H1 (cell line): Measurements from ENCODE around the gene SECISBP2L. TPM values are rescaled to one million over a fixed set of nuclear protein-coding genes. Genes with fewer than 3 reads are reported as not detected.
A peak's percentile ranks its signal among the peaks of the same experiment; 100 is the strongest.

ENCODE experiments used
- CTCF ChIA-PET: fragments of 300-600 bp; sonication (Branson Sonifier 250); formaldehyde crosslinking; loops from one replicate; lab custom pipeline; 2021; ENCODE audit not compliant: partially characterized antibody; lab: Charles Lee
- POLR2A ChIA-PET: fragments of 300-600 bp; sonication (Branson Sonifier 250); formaldehyde crosslinking; loops from one replicate; lab custom pipeline; 2021; ENCODE audit warnings: inconsistent platforms; ENCODE audit not compliant: partially characterized antibody; lab: Charles Lee
- DNase-seq, 2 experiments: peaks; one replicate each; pipeline versions ENCODE4 v3.0.0 to v3.0.0-alpha.2; 2010 to 2022; ENCODE audit warnings: low spot score in 2 of 2, low read depth in 1 of 2, mixed read lengths in 1 of 2
- FAIRE-seq: peaks from 2 replicates; lab custom pipeline; 2011; peaks lifted over from hg19 to GRCh38; lab: Jason Lieb, UNC
- H2AFZ ChIP-seq: 2 replicates; pipeline ENCODE4 v1.8.1; 2012; ENCODE audit warnings: low read length, inconsistent platforms
- H2AK5ac ChIP-seq: 2 replicates; pipeline ENCODE4 v1.6.1; 2013; ENCODE audit warnings: low read depth, low read length
- H2BK120ac ChIP-seq: replicated peaks from 2 replicates; pipeline ENCODE3; 2013; ENCODE audit warnings: low read depth, low read length, inconsistent platforms
- H2BK12ac ChIP-seq: 2 replicates; pipeline ENCODE4 v1.6.1; 2013; ENCODE audit warnings: low read depth, low read length
- H2BK15ac ChIP-seq: 2 replicates; pipeline ENCODE4 v1.6.1; 2013; ENCODE audit warnings: low read length
- H2BK20ac ChIP-seq: 2 replicates; pipeline ENCODE4 v1.6.1; 2013; ENCODE audit warnings: low read length
- H2BK5ac ChIP-seq: 2 replicates; pipeline ENCODE4 v1.6.1; 2013; ENCODE audit warnings: low read depth, low read length
- H3K14ac ChIP-seq: 2 replicates; pipeline ENCODE4 v1.6.1; 2013; ENCODE audit warnings: inconsistent platforms; ENCODE audit not compliant: insufficient read length
- H3K18ac ChIP-seq: 2 replicates; pipeline ENCODE4 v1.6.1; 2013; ENCODE audit warnings: low read length; ENCODE audit errors: extremely low read depth
- H3K23ac ChIP-seq: 2 replicates; pipeline ENCODE4 v1.6.1; 2013; ENCODE audit warnings: inconsistent platforms; ENCODE audit not compliant: insufficient read length
- H3K23me2 ChIP-seq: 2 replicates; pipeline ENCODE4 v1.6.1; 2013; ENCODE audit warnings: low read depth, low read length
- H3K27ac ChIP-seq: 2 replicates; pipeline ENCODE4 v1.6.1; 2011; ENCODE audit warnings: low read depth, low read length, inconsistent platforms
- H3K27me3 ChIP-seq, 4 experiments: replicated peaks in 1 of 4; 1 replicate in 1 of 4; 2 replicates in 3 of 4; pipeline versions ENCODE4 v1.6.1 to v1.8.1; 2011 to 2013; ENCODE audit warnings: low read length in 3 of 4, mild to moderate bottlenecking in 3 of 4, inconsistent platforms in 2 of 4, mixed read lengths in 2 of 4, moderate library complexity in 1 of 4; ENCODE audit not compliant: control insufficient read depth in 3 of 4, insufficient read depth in 3 of 4; ENCODE audit errors: extremely low read depth in 1 of 4
- H3K36me3 ChIP-seq, 4 experiments: 2 replicates each; pipeline versions ENCODE4 v1.6.1 to v1.8.1; 2011 to 2013; ENCODE audit warnings: mild to moderate bottlenecking in 4 of 4, low read length in 3 of 4, moderate library complexity in 2 of 4, control low read depth in 1 of 4, inconsistent platforms in 1 of 4; ENCODE audit not compliant: insufficient read depth in 4 of 4, control insufficient read depth in 2 of 4
- H3K4ac ChIP-seq: replicated peaks from 2 replicates; pipeline ENCODE3; 2013; ENCODE audit warnings: low read length, low read depth, mixed read lengths, inconsistent platforms; ENCODE audit not compliant: insufficient read length
- H3K4me1 ChIP-seq, 4 experiments: replicated peaks in 1 of 4; 1 replicate in 1 of 4; 2 replicates in 3 of 4; pipeline versions ENCODE4 v1.6.1 to v1.8.1; 2011 to 2013; ENCODE audit warnings: low read length in 3 of 4, inconsistent platforms in 2 of 4, mixed read lengths in 1 of 4; ENCODE audit not compliant: insufficient read depth in 4 of 4, control insufficient read depth in 3 of 4
- H3K4me2 ChIP-seq, 2 experiments: 2 replicates each; pipeline versions ENCODE4 v1.6.1 to v1.8.1; 2011 to 2013; ENCODE audit warnings: low read depth in 2 of 2, low read length in 2 of 2, control low read depth in 1 of 2, inconsistent platforms in 1 of 2, mild to moderate bottlenecking in 1 of 2; ENCODE audit not compliant: insufficient read depth in 1 of 2
- H3K4me3 ChIP-seq, 4 experiments: fragments of 200-600, 300-600 bp in 1 of 4; sonication (generic), shearing (Covaris generic), sonication (Bioruptor Twin) in 1 of 4; 2 replicates each; pipeline versions ENCODE4 v1.5.1 to v1.8.1; 2011 to 2016; ENCODE audit warnings: low read length in 4 of 4, low read depth in 3 of 4, control low read depth in 2 of 4, inconsistent platforms in 2 of 4, mild to moderate bottlenecking in 2 of 4, mixed read lengths in 1 of 4, moderate library complexity in 1 of 4; ENCODE audit not compliant: insufficient read depth in 2 of 4; ENCODE audit errors: extremely low read depth in 1 of 4
- H3K56ac ChIP-seq: replicated peaks from 2 replicates; pipeline ENCODE3; 2013; ENCODE audit warnings: low read depth, mild to moderate bottlenecking, mixed read lengths, low read length, inconsistent platforms; ENCODE audit not compliant: insufficient read length
- H3K79me1 ChIP-seq: 2 replicates; pipeline ENCODE4 v1.6.1; 2013; ENCODE audit warnings: low read depth, low read length, control low read depth
- H3K79me2 ChIP-seq, 2 experiments: 2 replicates each; pipeline versions ENCODE4 v1.6.1 to v1.8.1; 2012 to 2013; ENCODE audit warnings: low read length in 2 of 2, mild to moderate bottlenecking in 2 of 2, inconsistent platforms in 1 of 2; ENCODE audit not compliant: insufficient read depth in 2 of 2, control insufficient read depth in 1 of 2
- H3K9ac ChIP-seq, 4 experiments: replicated peaks in 1 of 4; 1 replicate in 1 of 4; 2 replicates in 3 of 4; pipeline versions ENCODE4 v1.6.1 to v1.8.1; 2011 to 2013; ENCODE audit warnings: low read depth in 3 of 4, low read length in 3 of 4, control low read depth in 2 of 4, mild to moderate bottlenecking in 2 of 4, moderate library complexity in 2 of 4, inconsistent platforms in 1 of 4; ENCODE audit errors: extremely low read depth in 1 of 4
- H3K9me3 ChIP-seq, 2 experiments: 2 replicates each; pipeline versions ENCODE4 v1.6.1 to v1.8.1; 2012 to 2013; ENCODE audit warnings: mild to moderate bottlenecking in 2 of 2, moderate library complexity in 2 of 2, control low read depth in 1 of 2, inconsistent platforms in 1 of 2, low read depth in 1 of 2, low read length in 1 of 2, mixed read lengths in 1 of 2; ENCODE audit not compliant: insufficient read depth in 2 of 2
- H4K20me1 ChIP-seq, 2 experiments: replicated peaks in 1 of 2; 2 replicates each; pipeline versions ENCODE3 to v1.8.1; 2011 to 2013; ENCODE audit warnings: inconsistent platforms in 2 of 2, low read length in 2 of 2, mild to moderate bottlenecking in 1 of 2; ENCODE audit not compliant: insufficient read depth in 2 of 2, control insufficient read depth in 1 of 2
- H4K5ac ChIP-seq: 2 replicates; pipeline ENCODE4 v1.6.1; 2013; ENCODE audit warnings: low read length, low read depth, mixed read lengths, inconsistent platforms; ENCODE audit not compliant: insufficient read length
- H4K8ac ChIP-seq: 2 replicates; pipeline ENCODE4 v1.8.0; 2013; ENCODE audit warnings: mild to moderate bottlenecking, moderate library complexity, low read length, inconsistent platforms; ENCODE audit not compliant: insufficient read depth; ENCODE audit errors: extremely low read depth
- H4K91ac ChIP-seq: replicated peaks from 2 replicates; pipeline ENCODE3; 2013; ENCODE audit warnings: low read length, mixed read lengths, inconsistent platforms; ENCODE audit not compliant: insufficient read length
- ATF3 ChIP-seq: IDR thresholded peaks from 2 replicates; pipeline ENCODE4 v1.6.1; 2011; ENCODE audit warnings: low read depth, mild to moderate bottlenecking, low read length; ENCODE audit not compliant: insufficient read depth
- E2F6 ChIP-seq: IDR thresholded peaks from 2 replicates; pipeline ENCODE4 v1.6.1; 2012; ENCODE audit warnings: inconsistent platforms
- MAX ChIP-seq: IDR thresholded peaks from 2 replicates; pipeline ENCODE4 v1.6.1; 2012; ENCODE audit warnings: inconsistent platforms
- POLR2A ChIP-seq, 2 experiments: IDR thresholded peaks; 1 replicate in 1 of 2; 2 replicates in 1 of 2; pipeline ENCODE4 v1.6.1; 2011; ENCODE audit warnings: low read depth in 2 of 2, low read length in 2 of 2, mild to moderate bottlenecking in 2 of 2; ENCODE audit errors: control extremely low read depth in 1 of 2
- POU5F1 ChIP-seq: IDR thresholded peaks from 2 replicates; pipeline ENCODE4 v1.6.1; 2011; ENCODE audit warnings: low read depth, mild to moderate bottlenecking, low read length, moderate library complexity
- USF2 ChIP-seq: IDR thresholded peaks from 2 replicates; pipeline ENCODE4 v1.6.1; 2011; ENCODE audit warnings: low read length, improper control_type of control experiment
- WGBS, 2 experiments: shearing (Covaris generic) in 1 of 2; methylation state at CpG; one replicate each; pipeline versions ENCODE4 v1.1.6 to v1.1.7; 2013 to 2015; ENCODE audit warnings: low lambda C conversion rate in 2 of 2, mixed read lengths in 2 of 2, inconsistent platforms in 1 of 2, low coverage in 1 of 2, missing lambda C conversion rate in 1 of 2; ENCODE audit not compliant: insufficient replicate concordance in 2 of 2, insufficient coverage in 1 of 2, insufficient read length in 1 of 2; ENCODE audit errors: extremely low coverage in 1 of 2, missing lambda C conversion rate in 1 of 2; 5-methylcytosine and 5-hydroxymethylcytosine counted together
- polyA plus RNA-seq, 7 experiments: library from polyadenylated mRNA; depleted of rRNA in 3 of 7; stranded (reverse) in 5 of 7; unstranded in 2 of 7; fragments of >200 nt in 5 of 7; fragments of 200-250 nt in 2 of 7; gene quantifications; 1 replicate in 5 of 7; 2 replicates in 1 of 7; 4 replicates in 1 of 7; pipeline versions ENCODE4 v1.2.1 to v1.2.3, GENCODE V29; 2011 to 2013; ENCODE audit warnings: missing spikeins in 2 of 7, mixed read lengths in 2 of 7
- total RNA-seq: library from RNA; stranded (reverse); fragmentation: NEBNext Ultra II Directional; extraction: Animal tissue kit (Norgen Biotek cat#: 25700); gene quantifications from 2 replicates; pipeline ENCODE4 v1.2.1, GENCODE V29; 2021

The SECISBP2L gene
- total and polyA plus RNA-seq, 2 of the 8 experiments (the other 6 are each of a cell fraction or from before 2014, with no cell fraction given), result 7.6 to 22.8 TPM

GRCh38 chr15:49062900-49063299 lies 16.7 kb upstream of the SECISBP2L start:
- Histone ChIP-seq H3K4me2 (peak overlapping the region in 1 of 2 experiments; percentile 41; a peak in 1 of 4 replicates), H3K4ac (no peak overlapping the region), H4K20me1 (no peaks in the 10 kb centered on the region), H3K79me1 (no peaks in the 10 kb centered on the region), H3K9ac (no peak overlapping the region), H4K5ac (no peak overlapping the region), H2BK120ac (no peak overlapping the region), H3K36me3 (no peaks in the 10 kb centered on the region), H3K79me2 (no peaks in the 10 kb centered on the region), H2BK12ac (peak overlapping the region; percentile 56; the same call in 1 of the 2 replicates), H3K9me3 (no peaks in the 10 kb centered on the region), H3K23me2 (no peaks in the 10 kb centered on the region), H2BK20ac (no peak overlapping the region), H2AK5ac (no peak overlapping the region), H2BK5ac (no peak overlapping the region; the same call in 1 of the 2 replicates), H3K14ac (no peak overlapping the region), H3K4me3 (no peak overlapping the region), H3K56ac (no peak overlapping the region), H3K23ac (no peak overlapping the region), H4K8ac (peak overlapping the region; percentile 52; the same call in 1 of the 2 replicates), H3K27ac (no peak overlapping the region), H2BK15ac (peak overlapping the region; percentile 62; the same call in 1 of the 2 replicates), H3K27me3 (no peaks in the 10 kb centered on the region), H4K91ac (peak overlapping the region; percentile 53), H3K18ac (peak overlapping the region; percentile 64), H2AFZ (peak overlapping the region; percentile 85; the same call in 1 of the 2 replicates), H3K4me1 (peaks cover 0 to 13% (median 7%) of the 10 kb centered on the region in 4 experiments; a peak in 6 of 7 replicates)
- ChIA-PET POLR2A (interaction anchor here (0.6 to 1.6 kb wide), 2 partner anchors 16 to 433 kb away, joined by 3 to 6 read pairs; partner anchors contain the start of gene SECISBP2L), CTCF (interaction anchor here (0.6 to 2.2 kb wide), 4 partner anchors 15 to 88 kb away, joined by 3 to 8 read pairs (median 4); no protein-coding TSS in a partner anchor)
- FAIRE-seq (no peak), DNase-seq (no peak)
- 87% methylated on average over 13 of the region's 13 CpGs; no CpG with 5 or more reads in 1 of the 2 experiments for WGBS, 2 experiments
- TF ChIP-seq POU5F1, result no peak
- no peak for TF ChIP-seq ATF3
- TF ChIP-seq E2F6, result peak; percentile 58; the same call in 1 of the 2 replicates
- TF ChIP-seq POLR2A (IDR thresholded peaks at IDR 0.05; ENCODE audit: control extremely low read depth in 1 of 2, low read depth in 2 of 2, low read length in 2 of 2), result no peak
- peak; percentile 57; the same call in 1 of the 2 replicates for TF ChIP-seq USF2
- peak; percentile 88 for TF ChIP-seq MAX
